ENCODE data around the gene PDIA3.

The PDIA3 gene

DNA sequence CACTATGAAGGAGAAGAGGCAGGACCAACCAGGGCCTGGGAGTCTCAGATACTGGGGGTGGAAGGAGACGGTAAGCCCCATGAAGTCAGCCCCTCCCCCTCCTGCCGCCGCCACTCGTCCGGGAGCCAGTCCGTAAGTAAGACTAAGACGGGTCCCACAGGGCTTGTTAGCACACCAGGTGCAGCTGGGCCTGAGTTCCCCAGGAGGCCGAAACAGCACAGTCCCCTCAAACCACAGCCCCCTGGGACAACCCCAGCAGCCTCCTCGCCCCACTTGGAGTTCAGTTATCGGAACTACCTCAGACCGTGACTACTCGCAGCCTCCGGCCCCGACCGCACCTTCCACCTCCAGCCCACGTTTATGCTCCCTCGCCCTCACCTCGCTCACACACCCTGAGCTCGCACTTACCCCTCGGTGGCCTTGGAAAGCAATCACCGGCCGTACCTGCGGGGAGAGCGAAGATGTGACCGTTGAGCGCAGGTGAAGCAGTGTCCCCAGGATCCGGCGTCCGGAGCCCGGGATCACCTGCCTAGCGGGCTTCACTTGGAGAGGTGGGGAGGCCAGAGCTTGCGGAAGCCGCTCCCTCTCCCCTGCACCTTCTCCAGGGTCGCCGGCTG lies 30.0 kb downstream of the PDIA3 start:
- Histone ChIP-seq H3K27me3 (ENCODE audit: low read depth, low read length) (no peaks in the 10 kb centered on the region), H2AFZ (ENCODE audit: low read depth, low read length) (no peak overlapping the region), H3K9ac (ENCODE audit: low read length) (peak overlapping the region; percentile 80), H3K9me3 (ENCODE audit: insufficient read depth, low read length) (no peaks in the 10 kb centered on the region), H3K36me3 (replicated peaks; ENCODE audit: low read depth, low read length) (peaks cover 29% of the 10 kb centered on the region), H3K4me2 (ENCODE audit: low read length) (peak overlapping the region; percentile 96), H3K4me1 (ENCODE audit: low read length) (peaks cover 15% of the 10 kb centered on the region), H3K4me3 (ENCODE audit: low read length) (peak overlapping the region; percentile 90), H3K79me2 (ENCODE audit: low read length) (peaks cover 11% of the 10 kb centered on the region; the same call in 1 of the 2 replicates), H3K27ac (ENCODE audit: low read length) (peak overlapping the region; percentile 82), H4K20me1 (ENCODE audit: insufficient read depth, low read length) (peaks cover 36% of the 10 kb centered on the region; the same call in 1 of the 2 replicates)
- no peak for TF ChIP-seq EZH2phosphoT487 (IDR thresholded peaks at IDR 0.05; ENCODE audit: low read depth)
- TF ChIP-seq, protein P1, sequence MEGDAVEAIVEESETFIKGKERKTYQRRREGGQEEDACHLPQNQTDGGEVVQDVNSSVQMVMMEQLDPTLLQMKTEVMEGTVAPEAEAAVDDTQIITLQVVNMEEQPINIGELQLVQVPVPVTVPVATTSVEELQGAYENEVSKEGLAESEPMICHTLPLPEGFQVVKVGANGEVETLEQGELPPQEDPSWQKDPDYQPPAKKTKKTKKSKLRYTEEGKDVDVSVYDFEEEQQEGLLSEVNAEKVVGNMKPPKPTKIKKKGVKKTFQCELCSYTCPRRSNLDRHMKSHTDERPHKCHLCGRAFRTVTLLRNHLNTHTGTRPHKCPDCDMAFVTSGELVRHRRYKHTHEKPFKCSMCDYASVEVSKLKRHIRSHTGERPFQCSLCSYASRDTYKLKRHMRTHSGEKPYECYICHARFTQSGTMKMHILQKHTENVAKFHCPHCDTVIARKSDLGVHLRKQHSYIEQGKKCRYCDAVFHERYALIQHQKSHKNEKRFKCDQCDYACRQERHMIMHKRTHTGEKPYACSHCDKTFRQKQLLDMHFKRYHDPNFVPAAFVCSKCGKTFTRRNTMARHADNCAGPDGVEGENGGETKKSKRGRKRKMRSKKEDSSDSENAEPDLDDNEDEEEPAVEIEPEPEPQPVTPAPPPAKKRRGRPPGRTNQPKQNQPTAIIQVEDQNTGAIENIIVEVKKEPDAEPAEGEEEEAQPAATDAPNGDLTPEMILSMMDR (IDR thresholded peaks at IDR 0.05; ENCODE audit: low read depth, low read length) = no peak

DNA sequence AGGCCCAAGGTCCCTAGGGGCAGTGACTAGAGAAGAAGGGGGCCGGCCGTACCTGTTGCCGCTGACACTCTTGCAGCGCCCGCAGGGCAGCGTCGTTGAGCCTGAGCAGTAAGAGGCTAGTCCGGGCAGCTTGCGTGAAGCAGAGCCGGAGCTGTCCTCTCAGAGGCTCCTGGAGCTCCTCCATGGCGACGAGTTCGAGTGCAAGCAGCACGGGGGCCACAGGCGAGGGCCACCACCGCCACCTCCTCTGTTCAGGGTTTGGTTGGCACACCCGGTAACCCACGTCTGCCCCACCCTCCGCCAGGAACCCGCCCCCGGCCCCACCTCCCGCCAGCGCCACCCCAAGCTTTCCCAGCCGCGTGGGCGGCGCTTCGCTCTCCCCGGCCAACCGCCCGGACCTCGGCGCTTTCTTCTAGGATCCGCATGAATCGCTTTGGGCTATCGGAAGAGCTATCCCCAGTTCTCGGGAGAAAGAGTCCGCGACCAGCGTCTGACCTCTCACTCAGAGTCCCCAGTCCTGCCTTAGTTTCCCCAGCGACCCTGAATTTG lies 30.6 kb downstream of the PDIA3 start, which contains the start of gene ELL3:
Gene ELL3 (minus strand): TSS at position 249 of the 549 bp plus-strand sequence. CDS start 65 bp downstream, at position 184.
- H3K79me2 ChIP-seq (ENCODE audit: low read length) = peaks cover 11% of the 10 kb centered on the region; the same call in 1 of the 2 replicates
- H3K27me3 ChIP-seq (ENCODE audit: low read depth, low read length) = no peaks in the 10 kb centered on the region
- peak within 1 kb of the TSS; percentile 80 for H3K9ac ChIP-seq (ENCODE audit: low read length)
- no peaks in the 10 kb centered on the region for H3K9me3 ChIP-seq (ENCODE audit: insufficient read depth, low read length)
- peak within 1 kb of the TSS; percentile 90 for H3K4me3 ChIP-seq (ENCODE audit: low read length)
- TF ChIP-seq, protein P1 (IDR thresholded peaks at IDR 0.05; ENCODE audit: low read depth, low read length) = no peak
- TF ChIP-seq EZH2phosphoT487 (IDR thresholded peaks at IDR 0.05; ENCODE audit: low read depth) = no peak
- peak within 1 kb of the TSS; percentile 82 for H3K27ac ChIP-seq (ENCODE audit: low read length)
- H3K4me1 ChIP-seq (ENCODE audit: low read length) = peaks cover 15% of the 10 kb centered on the region
- peaks cover 30% of the 10 kb centered on the region; the same call in 1 of the 2 replicates for H4K20me1 ChIP-seq (ENCODE audit: insufficient read depth, low read length)
- peak within 1 kb of the TSS; percentile 96 for H3K4me2 ChIP-seq (ENCODE audit: low read length)
- H3K36me3 ChIP-seq (replicated peaks; ENCODE audit: low read depth, low read length) = peaks cover 23% of the 10 kb centered on the region
- H2AFZ ChIP-seq (ENCODE audit: low read depth, low read length) = peak within 1 kb of the TSS; percentile 82; the same call in 1 of the 2 replicates

DNA sequence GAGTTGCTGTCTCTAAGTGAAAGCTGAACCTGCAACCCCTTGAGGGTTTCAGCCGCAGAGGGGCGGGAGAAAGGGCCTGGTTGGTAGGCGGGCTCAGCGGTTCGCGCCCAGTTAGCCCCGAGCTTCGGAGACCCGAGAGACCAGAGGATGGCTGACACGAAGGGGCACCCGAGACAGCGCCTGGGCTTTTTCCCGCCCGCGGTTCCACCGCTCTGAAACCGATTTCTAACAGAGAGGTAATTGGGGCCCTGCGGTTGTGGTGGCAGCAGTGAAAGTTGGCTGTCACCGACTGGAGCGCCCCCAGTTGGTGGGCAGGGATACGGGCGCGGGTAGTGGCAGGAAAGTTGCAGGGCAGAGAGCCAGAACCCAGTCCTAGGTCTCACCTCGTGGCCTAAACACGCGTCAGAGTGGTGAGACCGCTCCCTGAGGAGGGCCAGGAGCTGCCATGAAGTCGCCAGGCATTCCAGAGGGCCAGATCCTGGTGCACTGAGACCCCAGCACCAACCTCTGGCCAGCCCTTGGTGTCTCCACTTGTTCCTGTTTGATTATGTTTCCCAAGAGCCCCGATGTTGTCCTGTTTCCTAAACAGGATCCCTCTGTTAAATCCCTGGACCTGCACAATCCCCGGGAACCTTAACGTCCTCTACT lies 31.2 kb downstream of the PDIA3 start:
- H2AFZ ChIP-seq (ENCODE audit: low read depth, low read length) = peak overlapping the region; percentile 82; the same call in 1 of the 2 replicates
- H3K9me3 ChIP-seq (ENCODE audit: insufficient read depth, low read length) = no peaks in the 10 kb centered on the region
- H3K4me2 ChIP-seq (ENCODE audit: low read length) = peak overlapping the region; percentile 96
- peaks cover 17% of the 10 kb centered on the region for H3K36me3 ChIP-seq (replicated peaks; ENCODE audit: low read depth, low read length)
- no peak for TF ChIP-seq EZH2phosphoT487 (IDR thresholded peaks at IDR 0.05; ENCODE audit: low read depth)
- TF ChIP-seq, protein P1 (IDR thresholded peaks at IDR 0.05; ENCODE audit: low read depth, low read length) = peak; percentile 91
- peak overlapping the region; percentile 80 for H3K9ac ChIP-seq (ENCODE audit: low read length)
- peak overlapping the region; percentile 82 for H3K27ac ChIP-seq (ENCODE audit: low read length)
- H3K4me3 ChIP-seq (ENCODE audit: low read length) = peak overlapping the region; percentile 90
- no peaks in the 10 kb centered on the region for H3K27me3 ChIP-seq (ENCODE audit: low read depth, low read length)
- H4K20me1 ChIP-seq (ENCODE audit: insufficient read depth, low read length) = peaks cover 24% of the 10 kb centered on the region; the same call in 1 of the 2 replicates
- H3K79me2 ChIP-seq (ENCODE audit: low read length) = peaks cover 11% of the 10 kb centered on the region; the same call in 1 of the 2 replicates
- peaks cover 15% of the 10 kb centered on the region for H3K4me1 ChIP-seq (ENCODE audit: low read length)

DNA sequence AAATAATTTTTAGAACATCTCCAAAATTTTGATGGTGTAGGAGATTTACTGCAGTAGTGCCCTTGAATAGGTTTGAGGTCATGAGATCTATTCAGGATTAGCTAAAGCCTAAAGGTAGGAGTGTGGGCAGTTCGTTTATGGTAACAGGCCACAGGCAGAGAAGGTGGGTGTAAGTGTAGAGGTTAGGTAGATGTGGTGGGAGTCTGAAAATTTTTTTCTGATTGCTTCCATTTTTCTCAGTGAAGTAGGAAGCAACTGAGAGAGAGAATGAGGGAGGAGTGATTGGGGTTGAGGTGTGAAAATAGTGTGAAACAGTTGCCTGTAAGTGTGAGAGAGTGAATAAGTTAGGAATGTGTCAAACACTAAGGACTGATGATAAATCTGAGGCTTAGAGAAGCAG lies 32.8 kb downstream of the PDIA3 start:
- no peak overlapping the region for H3K27ac ChIP-seq (ENCODE audit: low read length)
- H3K27me3 ChIP-seq (ENCODE audit: low read depth, low read length) = no peaks in the 10 kb centered on the region
- H3K9ac ChIP-seq (ENCODE audit: low read length) = no peak overlapping the region
- no peaks in the 10 kb centered on the region for H3K9me3 ChIP-seq (ENCODE audit: insufficient read depth, low read length)
- no peak overlapping the region for H3K4me3 ChIP-seq (ENCODE audit: low read length)
- H3K79me2 ChIP-seq (ENCODE audit: low read length) = peaks cover 11% of the 10 kb centered on the region; the same call in 1 of the 2 replicates
- H4K20me1 ChIP-seq (ENCODE audit: insufficient read depth, low read length) = peaks cover 17% of the 10 kb centered on the region; the same call in 1 of the 2 replicates
- H2AFZ ChIP-seq (ENCODE audit: low read depth, low read length) = no peak overlapping the region
- TF ChIP-seq, protein P1 (IDR thresholded peaks at IDR 0.05; ENCODE audit: low read depth, low read length) = no peak
- no peak for TF ChIP-seq EZH2phosphoT487 (IDR thresholded peaks at IDR 0.05; ENCODE audit: low read depth)
- H3K36me3 ChIP-seq (replicated peaks; ENCODE audit: low read depth, low read length) = peaks cover 6% of the 10 kb centered on the region
- peaks cover 15% of the 10 kb centered on the region for H3K4me1 ChIP-seq (ENCODE audit: low read length)
- H3K4me2 ChIP-seq (ENCODE audit: low read length) = no peak overlapping the region

All from OCI-LY3 (cell line).